Measurements from ENCODE around the gene MEOX1. TPM values are rescaled to one million over a fixed set of nuclear protein-coding genes. Genes with fewer than 3 reads are reported as not detected.

The MEOX1 gene
- total and polyA plus RNA-seq, 2 of the 4 experiments (the other 2 are of a cell fraction): 0.48 to 0.72 TPM

DNA sequence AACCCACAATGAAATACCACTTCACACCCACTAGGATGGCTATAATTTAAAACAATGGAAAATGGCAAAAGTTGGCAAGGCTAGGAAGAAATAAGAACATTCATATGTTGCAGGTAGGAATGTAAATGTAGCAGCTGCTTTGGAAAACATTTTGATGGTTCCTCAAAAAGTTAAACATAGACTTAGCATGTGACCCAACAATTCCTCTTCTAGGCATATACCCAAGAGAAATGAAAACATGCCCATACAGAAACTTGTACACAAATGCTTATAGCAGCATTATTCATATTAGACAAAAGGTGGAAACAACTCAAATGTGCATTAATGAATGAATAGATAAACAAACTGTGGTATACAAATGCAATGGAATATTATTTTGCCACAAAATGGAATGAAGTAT lies 36.1 kb downstream of the MEOX1 start:
- no peak overlapping the region for H3K14ac ChIP-seq (replicated peaks; ENCODE audit: low read depth, low read length)
- in situ Hi-C loops (cut with MboI; ENCODE audit: low sequenced_read_pairs) (no loop called here), intact Hi-C loops (cut with micrococcal nuclease) (loop anchor here (5.0 kb wide), 1 partner anchor 33 kb away; no protein-coding TSS in a partner anchor), dilution Hi-C loops (cut with HindIII; ENCODE audit: low sequenced_read_pairs, unreplicated experiment) (no loop called here)
- no peaks in the 10 kb centered on the region for H3K36me3 ChIP-seq (ENCODE audit: control insufficient read depth, insufficient read depth, low read length)
- H4K8ac ChIP-seq (ENCODE audit: low read depth in 2 of 2, low read length in 2 of 2): no peak overlapping the region
- no peak overlapping the region for H3K4ac ChIP-seq (ENCODE audit: low read depth, low read length)
- H2BK120ac ChIP-seq (ENCODE audit: low read depth, low read length): no peak overlapping the region
- no peaks in the 10 kb centered on the region for H4K20me1 ChIP-seq (ENCODE audit: insufficient read depth, low read length)
- ChIA-PET POLR2A (ENCODE audit: unreplicated experiment) (no interaction called here), CTCF (no interaction called here)
- H2BK5ac ChIP-seq (ENCODE audit: low read depth, low read length, poor library complexity, severe bottlenecking): no peak overlapping the region
- no peak overlapping the region for H3K18ac ChIP-seq (ENCODE audit: low read depth, low read length)
- DNase-seq (no peak), ATAC-seq (ENCODE audit: low read depth) (no peak)
- no peak overlapping the region for H2AFZ ChIP-seq (replicated peaks; ENCODE audit: low read length, poor library complexity)
- H3K4me3 ChIP-seq (ENCODE audit: insufficient read depth, low read depth, low read length): no peak overlapping the region
- peaks cover 30% of the 10 kb centered on the region for H3K27me3 ChIP-seq (ENCODE audit: control insufficient read depth, insufficient read depth, low read length)
- H3K9ac ChIP-seq (ENCODE audit: low read depth, low read length): no peak overlapping the region
- H4K5ac ChIP-seq (ENCODE audit: low read depth, low read length): no peak overlapping the region
- TF ChIP-seq SMC3 (IDR thresholded peaks at IDR 0.05; ENCODE audit: low read depth, low read length) (no peak), MAZ (IDR thresholded peaks at IDR 0.05; ENCODE audit: borderline replicate concordance, low read depth, low read length) (no peak), MAFK (IDR thresholded peaks at IDR 0.05; ENCODE audit: low read depth, low read length) (no peak)
- TF ChIP-seq, protein P1, sequence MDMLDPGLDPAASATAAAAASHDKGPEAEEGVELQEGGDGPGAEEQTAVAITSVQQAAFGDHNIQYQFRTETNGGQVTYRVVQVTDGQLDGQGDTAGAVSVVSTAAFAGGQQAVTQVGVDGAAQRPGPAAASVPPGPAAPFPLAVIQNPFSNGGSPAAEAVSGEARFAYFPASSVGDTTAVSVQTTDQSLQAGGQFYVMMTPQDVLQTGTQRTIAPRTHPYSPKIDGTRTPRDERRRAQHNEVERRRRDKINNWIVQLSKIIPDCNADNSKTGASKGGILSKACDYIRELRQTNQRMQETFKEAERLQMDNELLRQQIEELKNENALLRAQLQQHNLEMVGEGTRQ (IDR thresholded peaks at IDR 0.05; ENCODE audit: low read depth, low read length): no peak
- TF ChIP-seq, protein P2, sequence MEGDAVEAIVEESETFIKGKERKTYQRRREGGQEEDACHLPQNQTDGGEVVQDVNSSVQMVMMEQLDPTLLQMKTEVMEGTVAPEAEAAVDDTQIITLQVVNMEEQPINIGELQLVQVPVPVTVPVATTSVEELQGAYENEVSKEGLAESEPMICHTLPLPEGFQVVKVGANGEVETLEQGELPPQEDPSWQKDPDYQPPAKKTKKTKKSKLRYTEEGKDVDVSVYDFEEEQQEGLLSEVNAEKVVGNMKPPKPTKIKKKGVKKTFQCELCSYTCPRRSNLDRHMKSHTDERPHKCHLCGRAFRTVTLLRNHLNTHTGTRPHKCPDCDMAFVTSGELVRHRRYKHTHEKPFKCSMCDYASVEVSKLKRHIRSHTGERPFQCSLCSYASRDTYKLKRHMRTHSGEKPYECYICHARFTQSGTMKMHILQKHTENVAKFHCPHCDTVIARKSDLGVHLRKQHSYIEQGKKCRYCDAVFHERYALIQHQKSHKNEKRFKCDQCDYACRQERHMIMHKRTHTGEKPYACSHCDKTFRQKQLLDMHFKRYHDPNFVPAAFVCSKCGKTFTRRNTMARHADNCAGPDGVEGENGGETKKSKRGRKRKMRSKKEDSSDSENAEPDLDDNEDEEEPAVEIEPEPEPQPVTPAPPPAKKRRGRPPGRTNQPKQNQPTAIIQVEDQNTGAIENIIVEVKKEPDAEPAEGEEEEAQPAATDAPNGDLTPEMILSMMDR (conservative IDR thresholded peaks at IDR 0.05; ENCODE audit: low read depth, low read length): no peak
- no peak overlapping the region for H4K91ac ChIP-seq (ENCODE audit: insufficient read depth, low read depth, low read length)
- H3K56ac ChIP-seq (ENCODE audit: extremely low read depth, insufficient read depth, low read length): no peak overlapping the region
- no peaks in the 10 kb centered on the region for H3K9me3 ChIP-seq (ENCODE audit: control insufficient read depth, insufficient read depth, low read length)
- H3K23ac ChIP-seq (ENCODE audit: low read depth, low read length): no peak overlapping the region
- H3K4me2 ChIP-seq (ENCODE audit: low read depth, low read length): no peak overlapping the region
- no peak overlapping the region for H3K27ac ChIP-seq (ENCODE audit: insufficient read depth, low read length)
- H3K4me1 ChIP-seq (ENCODE audit: control insufficient read depth, insufficient read depth, low read length): peaks cover 5% of the 10 kb centered on the region; the same call in 1 of the 2 replicates
- H3K79me1 ChIP-seq (ENCODE audit: low read depth in 1 of 2, low read length in 2 of 2): no peaks in the 10 kb centered on the region
- H2BK20ac ChIP-seq (ENCODE audit: low read depth, low read length): no peak overlapping the region
- no peak overlapping the region for H2AK9ac ChIP-seq (replicated peaks; ENCODE audit: low read depth, low read length, poor library complexity)
- no TSS peak for BruUV-seq (replicated peaks)
- no peak overlapping the region for H2BK15ac ChIP-seq (ENCODE audit: low read depth, low read length)
- H3K9me1 ChIP-seq (ENCODE audit: insufficient read depth, low read length): no peaks in the 10 kb centered on the region; the same call in 1 of the 2 replicates
- no peak overlapping the region for H2AK5ac ChIP-seq (ENCODE audit: low read depth, low read length)

Data from IMR-90 (cell line).